WI38 (cell line): ENCODE measurements around the gene ARL5C.
"Not testable (repeated sequence)": the region's sequence is repeated elsewhere in the genome, so short reads cannot be mapped to it uniquely, and the experiment has no call there.

Experiments
- H3K4me3 ChIP-seq: 2 replicates; pipeline ENCODE4 v1.5.1; 2011; ENCODE audit warnings: low read depth, mild to moderate bottlenecking, control low read depth, low read length
- TF ChIP-seq, protein P1 (sequence below): IDR thresholded peaks from 2 replicates; pipeline ENCODE4 v1.5.1; 2012; ENCODE audit warnings: low read depth, mild to moderate bottlenecking, control low read depth, low read length

Gene ARL5C

DNA sequence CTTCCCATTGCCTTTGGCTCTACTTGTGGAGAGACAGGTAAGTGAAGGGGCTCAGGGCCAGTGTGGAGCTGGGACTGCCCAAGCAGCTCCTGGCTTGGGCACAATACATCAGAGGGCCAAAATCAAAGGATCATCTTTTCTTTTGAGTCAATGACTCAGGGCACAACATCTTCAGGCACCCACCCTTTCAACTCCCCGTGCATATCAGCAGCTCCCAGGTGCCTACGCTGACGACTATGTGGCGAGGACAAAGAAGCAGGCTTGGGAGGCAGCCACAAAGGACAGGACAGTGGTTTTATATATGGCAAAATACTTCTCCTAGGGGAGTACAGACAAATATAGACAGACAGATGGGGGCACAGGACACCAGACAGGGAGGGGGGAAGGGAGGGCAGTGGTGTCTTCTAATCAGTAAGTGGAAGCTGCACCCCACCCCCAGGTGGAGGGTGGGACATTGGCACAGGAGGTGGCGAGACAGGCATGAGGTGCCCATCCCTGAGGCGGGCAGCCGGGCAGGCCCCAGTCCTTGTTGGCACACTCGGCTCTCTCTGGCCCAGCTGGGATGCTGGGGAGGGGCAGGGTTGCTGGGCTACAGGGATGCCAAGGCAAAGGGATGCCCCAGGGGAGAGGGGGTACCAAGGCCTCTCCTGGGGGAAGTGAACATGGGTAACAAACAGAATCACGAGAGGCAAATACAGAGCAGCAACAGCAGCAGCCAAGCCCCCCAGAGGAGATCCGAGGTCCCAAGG is 7.7 kb upstream of the ARL5C start:
- H3K4me3 ChIP-seq, result no peak overlapping the region
- TF ChIP-seq, protein P1, sequence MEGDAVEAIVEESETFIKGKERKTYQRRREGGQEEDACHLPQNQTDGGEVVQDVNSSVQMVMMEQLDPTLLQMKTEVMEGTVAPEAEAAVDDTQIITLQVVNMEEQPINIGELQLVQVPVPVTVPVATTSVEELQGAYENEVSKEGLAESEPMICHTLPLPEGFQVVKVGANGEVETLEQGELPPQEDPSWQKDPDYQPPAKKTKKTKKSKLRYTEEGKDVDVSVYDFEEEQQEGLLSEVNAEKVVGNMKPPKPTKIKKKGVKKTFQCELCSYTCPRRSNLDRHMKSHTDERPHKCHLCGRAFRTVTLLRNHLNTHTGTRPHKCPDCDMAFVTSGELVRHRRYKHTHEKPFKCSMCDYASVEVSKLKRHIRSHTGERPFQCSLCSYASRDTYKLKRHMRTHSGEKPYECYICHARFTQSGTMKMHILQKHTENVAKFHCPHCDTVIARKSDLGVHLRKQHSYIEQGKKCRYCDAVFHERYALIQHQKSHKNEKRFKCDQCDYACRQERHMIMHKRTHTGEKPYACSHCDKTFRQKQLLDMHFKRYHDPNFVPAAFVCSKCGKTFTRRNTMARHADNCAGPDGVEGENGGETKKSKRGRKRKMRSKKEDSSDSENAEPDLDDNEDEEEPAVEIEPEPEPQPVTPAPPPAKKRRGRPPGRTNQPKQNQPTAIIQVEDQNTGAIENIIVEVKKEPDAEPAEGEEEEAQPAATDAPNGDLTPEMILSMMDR, result no peak

DNA sequence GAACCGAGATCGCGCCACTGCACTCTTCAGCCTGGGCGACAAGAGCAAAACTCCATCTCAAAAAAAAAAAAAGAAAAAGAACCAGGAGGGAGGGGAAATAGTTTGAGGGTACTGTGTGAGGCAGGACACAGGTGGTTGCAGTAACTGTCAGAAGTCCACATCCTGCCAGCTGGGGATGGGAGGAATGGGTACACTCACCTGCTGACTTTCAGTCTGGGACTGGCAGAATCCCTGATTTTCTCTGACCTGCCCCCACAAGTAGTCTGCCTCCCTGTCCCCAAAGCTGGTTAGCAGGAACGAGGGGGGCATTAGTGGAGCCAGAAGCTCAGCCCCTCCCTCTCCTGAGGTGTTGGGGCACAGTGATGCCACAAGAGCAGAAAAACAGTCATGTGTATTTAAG is 7.1 kb upstream of the ARL5C start:
- TF ChIP-seq, protein P1, result no peak
- H3K4me3 ChIP-seq, result no peak overlapping the region

DNA sequence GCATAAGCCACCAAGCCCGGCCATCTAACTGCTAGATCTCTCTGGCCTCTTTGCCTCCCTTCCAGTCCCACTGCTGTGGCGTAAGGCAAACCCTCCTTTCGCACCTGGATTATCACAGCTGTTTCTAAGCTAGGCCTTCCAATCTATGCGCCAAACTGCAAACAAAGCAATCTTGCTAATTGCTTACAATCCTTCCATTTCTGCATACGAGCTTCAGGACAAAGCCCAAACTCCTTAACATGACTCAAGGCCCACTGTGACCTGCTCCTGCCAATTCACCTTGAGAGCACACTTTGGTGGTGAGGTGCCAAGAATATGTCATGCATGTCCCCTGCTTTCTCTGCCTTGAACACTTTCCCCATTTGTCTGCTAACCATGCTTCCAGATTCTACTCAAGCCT is 6.0 kb upstream of the ARL5C start:
- TF ChIP-seq, protein P1, result no peak
- no peak overlapping the region for H3K4me3 ChIP-seq

DNA sequence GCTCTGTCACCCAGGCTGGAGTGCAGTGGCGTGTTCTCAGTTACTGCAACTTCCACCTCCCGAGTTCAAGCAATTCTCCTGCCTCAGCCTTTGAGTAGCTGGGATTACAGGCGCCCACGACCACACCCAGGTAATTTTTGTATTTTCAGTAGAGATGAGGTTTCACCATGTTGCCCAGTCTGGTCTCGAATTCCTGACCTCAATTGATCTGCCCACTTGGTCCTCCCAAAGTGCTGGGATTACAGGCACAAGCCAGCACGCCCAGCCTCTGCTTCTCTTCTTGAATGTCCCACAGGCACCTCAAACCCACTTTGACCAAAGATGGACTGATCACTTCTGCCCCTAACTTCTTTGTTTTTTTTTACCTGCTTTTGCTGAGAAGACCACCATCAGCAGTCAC is 4.6 kb upstream of the ARL5C start:
- TF ChIP-seq, protein P1, result no peak
- no peak overlapping the region for H3K4me3 ChIP-seq

DNA sequence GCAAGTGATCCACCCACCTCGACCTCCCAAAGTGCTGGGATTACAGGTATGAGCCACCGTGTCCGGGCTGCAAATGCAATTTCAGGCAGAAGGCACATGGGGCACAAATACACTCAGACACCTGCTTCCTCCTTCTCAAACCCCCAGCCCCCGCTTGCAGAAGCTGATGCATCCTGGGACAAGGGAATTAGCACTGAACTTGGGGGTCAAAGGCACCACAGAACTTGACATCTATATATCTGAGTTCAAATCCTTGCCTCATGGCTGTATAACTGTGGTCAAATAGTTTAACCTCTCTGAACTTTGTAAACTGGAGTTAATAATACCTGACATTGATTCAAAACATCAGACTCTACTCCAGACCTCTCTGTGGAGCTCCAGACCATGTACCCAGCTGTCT is 4.1 kb upstream of the ARL5C start:
- H3K4me3 ChIP-seq, result no peak overlapping the region
- TF ChIP-seq, protein P1, result no peak

DNA sequence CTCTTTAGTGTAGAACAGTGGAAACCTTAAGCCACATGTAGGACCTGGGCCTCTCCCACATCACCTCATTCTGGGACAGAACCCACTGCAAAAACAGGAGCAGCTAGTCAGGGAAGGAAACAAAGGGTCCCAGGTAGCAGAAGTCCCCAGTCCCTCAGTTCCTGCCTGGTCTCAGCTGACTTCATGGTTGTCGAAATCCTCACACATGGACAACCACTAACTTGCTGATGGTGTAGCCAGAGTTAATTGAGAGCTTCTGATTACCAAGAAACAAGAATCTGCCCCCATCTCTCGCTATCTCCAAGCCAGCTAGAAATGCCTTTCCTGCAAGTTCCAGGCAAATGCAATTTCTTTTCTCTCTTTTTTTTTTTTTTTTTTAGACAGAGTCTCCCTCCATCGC is 3.6 kb upstream of the ARL5C start:
- H3K4me3 ChIP-seq, result no peak overlapping the region
- TF ChIP-seq, protein P1, result no peak

DNA sequence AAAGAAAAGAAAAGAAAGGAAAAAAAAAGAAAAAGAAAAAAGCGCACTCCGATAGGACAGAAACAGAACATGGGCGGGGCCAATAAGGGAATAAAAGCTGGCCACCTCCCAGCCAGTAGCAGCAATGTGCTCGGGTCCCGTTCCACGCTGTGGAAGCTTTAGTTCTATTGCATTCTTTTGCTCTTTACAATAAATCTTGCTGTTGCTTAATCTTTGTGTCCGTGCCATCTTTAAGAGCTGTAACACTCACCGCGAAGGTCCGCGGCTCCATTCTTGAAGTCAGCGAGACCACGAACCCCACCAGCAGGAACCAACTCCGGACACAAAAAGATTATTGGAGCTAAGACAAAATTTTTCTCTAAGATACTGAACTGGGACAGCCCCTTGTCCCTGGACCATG is 3.1 kb upstream of the ARL5C start:
- TF ChIP-seq, protein P1, result no peak

DNA sequence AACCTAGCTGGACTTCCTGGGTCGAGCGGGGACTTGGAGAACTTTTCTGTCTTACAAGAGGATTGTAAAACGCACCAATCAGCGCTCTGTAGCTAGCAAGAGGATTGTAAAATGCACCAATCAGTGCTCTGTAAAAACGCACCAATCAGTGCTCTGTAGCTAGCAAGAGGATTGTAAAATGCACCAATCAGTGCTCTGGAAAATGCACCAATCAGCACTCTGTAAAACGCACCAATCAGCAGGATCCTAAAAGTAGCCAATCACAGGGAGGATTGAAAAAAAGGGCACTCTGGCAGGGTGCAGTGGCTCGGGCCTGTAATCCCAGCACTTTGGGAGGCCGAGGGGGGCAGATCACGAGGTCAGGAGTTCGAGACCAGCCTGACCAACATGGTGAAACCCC is 2.5 kb upstream of the ARL5C start:
- not testable (repeated sequence) for H3K4me3 ChIP-seq

More for the DNA sequence above, 3.1 kb upstream of the ARL5C start:
- no peak overlapping the region for H3K4me3 ChIP-seq
